Small intestine (tissue), 7 donors: ENCODE results near the gene GNAZ. TPM values are rescaled to one million over a fixed set of nuclear protein-coding genes. Genes with fewer than 3 reads are reported as not detected.

ENCODE experiments used
- DNase-seq, 2 donors: peaks; one replicate each; pipeline versions ENCODE4 v3.0.0 to v3.0.0-alpha.2; 2013
- FAIRE-seq: peaks from 2 replicates; lab custom pipeline; 2012; peaks lifted over from hg19 to GRCh38; lab: Jason Lieb, UNC
- H3K27ac ChIP-seq, 3 donors: one replicate each; pipeline ENCODE4 v1.5.1; 2013; ENCODE audit warnings: low read length in 2 of 3, mild to moderate bottlenecking in 2 of 3, control low read depth in 1 of 3, inconsistent platforms in 1 of 3, low read depth in 1 of 3, moderate library complexity in 1 of 3
- H3K27me3 ChIP-seq, 3 donors: one replicate each; pipeline ENCODE4 v1.6.1; 2013; ENCODE audit warnings: low read length in 3 of 3, inconsistent platforms in 1 of 3; ENCODE audit not compliant: control insufficient read depth in 3 of 3, insufficient read depth in 3 of 3
- H3K36me3 ChIP-seq, 3 donors: one replicate each; pipeline ENCODE4 v1.6.1; 2013; ENCODE audit warnings: low read length in 3 of 3, inconsistent platforms in 1 of 3, low read depth in 1 of 3, mild to moderate bottlenecking in 1 of 3, moderate library complexity in 1 of 3; ENCODE audit not compliant: control insufficient read depth in 3 of 3, insufficient read depth in 2 of 3
- H3K4me1 ChIP-seq, 3 donors: one replicate each; pipeline ENCODE4 v1.6.1; 2013; ENCODE audit warnings: low read length in 2 of 3, inconsistent platforms in 1 of 3, low read depth in 1 of 3, mild to moderate bottlenecking in 1 of 3, moderate library complexity in 1 of 3; ENCODE audit not compliant: control insufficient read depth in 3 of 3, insufficient read depth in 2 of 3
- H3K4me3 ChIP-seq, 3 donors: one replicate each; pipeline ENCODE4 v1.5.1; 2013; ENCODE audit warnings: low read length in 3 of 3, control low read depth in 1 of 3, inconsistent platforms in 1 of 3, low read depth in 1 of 3, mild to moderate bottlenecking in 1 of 3, moderate library complexity in 1 of 3
- H3K9me3 ChIP-seq, 2 donors: one replicate each; pipeline ENCODE4 v1.6.1; 2013; ENCODE audit warnings: low read depth in 1 of 2, low read length in 1 of 2; ENCODE audit not compliant: control insufficient read depth in 2 of 2, insufficient read depth in 1 of 2
- WGBS, 3 donors: extraction: QIAGEN DNeasy Blood & Tissue Kit; methylation state at CpG; one replicate each; pipeline ENCODE4 v1.1.7; 2013; 5-methylcytosine and 5-hydroxymethylcytosine counted together
- polyA plus RNA-seq, 4 donors: library from polyadenylated mRNA; stranded (reverse) in 3 of 4; unstranded in 1 of 4; fragments of 200-250 nt in 3 of 4; fragments of 120-200 nt in 1 of 4; gene quantifications; one replicate each; pipeline versions ENCODE4 v1.2.1 to v1.2.3, GENCODE V29; 2013
- donor health status: healthy with polysubstance abuse.
- donor health status: control.
- donor health status: control.
- donor health status: Bipolar disorder and iron deficiency.
- donor health status: healthy.

GNAZ gene
- polyA plus RNA-seq, 4 donors = 0.55 to 3.6 (median 2.7) TPM

- H3K4me3 ChIP-seq = no peak overlapping the region
- DNase-seq (no peak), FAIRE-seq (no peak)
- no peaks in the 10 kb centered on the region for H3K36me3 ChIP-seq
- peaks cover 0 to 4% of the 10 kb centered on the region in 2 donors for H3K9me3 ChIP-seq
- WGBS, 3 donors = 46 to 57% (median 52%) methylated on average over 5 of the region's 5 CpGs
- no peaks in the 10 kb centered on the region for H3K27me3 ChIP-seq
- H3K27ac ChIP-seq = no peak overlapping the region
- H3K4me1 ChIP-seq = no peaks in the 10 kb centered on the region
These were observed 17.1 kb upstream of the GNAZ start for GRCh38 chr22:23053051-23053707.

- WGBS, 3 donors = 87 to 90% (median 88%) methylated on average over 8 of the region's 8 CpGs
- H3K4me3 ChIP-seq = no peak overlapping the region
- FAIRE-seq = no peak
- DNase-seq = no peak
- H3K27ac ChIP-seq = no peak overlapping the region
- H3K36me3 ChIP-seq = no peaks in the 10 kb centered on the region
- H3K4me1 ChIP-seq = no peaks in the 10 kb centered on the region
- H3K27me3 ChIP-seq = no peaks in the 10 kb centered on the region
- peaks cover 0 to 4% of the 10 kb centered on the region in 2 donors for H3K9me3 ChIP-seq
These were observed 16.3 kb upstream of the GNAZ start for GRCh38 chr22:23053912-23054530.

- no peaks in the 10 kb centered on the region for H3K36me3 ChIP-seq
- 47 to 63% (median 56%) methylated on average over 5 of the region's 5 CpGs for WGBS, 3 donors
- FAIRE-seq (no peak), DNase-seq (peak in 1 of 2 donors; percentile 45)
- H3K27me3 ChIP-seq = no peaks in the 10 kb centered on the region
- H3K9me3 ChIP-seq = peaks cover 0 to 4% of the 10 kb centered on the region in 2 donors
- H3K4me3 ChIP-seq = no peak overlapping the region
- no peaks in the 10 kb centered on the region for H3K4me1 ChIP-seq
- H3K27ac ChIP-seq = no peak overlapping the region
These were observed 15.6 kb upstream of the GNAZ start for GRCh38 chr22:23054531-23055257.

- Histone ChIP-seq H3K9me3 (peaks cover 0 to 4% of the 10 kb centered on the region in 2 donors), H3K27me3 (no peaks in the 10 kb centered on the region), H3K4me3 (no peak overlapping the region), H3K4me1 (no peaks in the 10 kb centered on the region), H3K27ac (no peak overlapping the region), H3K36me3 (no peaks in the 10 kb centered on the region)
- DNase-seq (no peak), FAIRE-seq (no peak)
- 75 to 83% (median 81%) methylated on average over 7 of the region's 7 CpGs for WGBS, 3 donors
These were observed 14.7 kb upstream of the GNAZ start for GRCh38 chr22:23055449-23056179.

GRCh38 chr22:23057331-23057730, 13.0 kb upstream of the GNAZ start:
- no peak overlapping the region for H3K27ac ChIP-seq
- H3K36me3 ChIP-seq = no peaks in the 10 kb centered on the region
- peaks cover 0 to 4% of the 10 kb centered on the region in 2 donors for H3K9me3 ChIP-seq
- DNase-seq = no peak
- no peak overlapping the region for H3K4me3 ChIP-seq
- no peak for FAIRE-seq
- 36 to 79% (median 45%) methylated on average over 1 of the region's 1 CpG for WGBS, 3 donors
- no peaks in the 10 kb centered on the region for H3K4me1 ChIP-seq
- no peaks in the 10 kb centered on the region for H3K27me3 ChIP-seq

- 51 to 69% (median 57%) methylated on average over 2 of the region's 2 CpGs for WGBS, 3 donors
- H3K4me1 ChIP-seq = no peaks in the 10 kb centered on the region
- H3K4me3 ChIP-seq = no peak overlapping the region
- H3K27ac ChIP-seq = no peak overlapping the region
- H3K36me3 ChIP-seq = no peaks in the 10 kb centered on the region
- FAIRE-seq = no peak
- H3K27me3 ChIP-seq = no peaks in the 10 kb centered on the region
- no peak for DNase-seq
- peaks cover 0 to 4% of the 10 kb centered on the region in 2 donors for H3K9me3 ChIP-seq
These were observed 12.3 kb upstream of the GNAZ start for GRCh38 chr22:23058063-23058462.

- WGBS, 3 donors = 73 to 83% (median 75%) methylated on average over 8 to 9 of the region's 9 CpGs
- Histone ChIP-seq H3K4me3 (no peak overlapping the region), H3K4me1 (no peaks in the 10 kb centered on the region), H3K27ac (no peak overlapping the region), H3K36me3 (no peaks in the 10 kb centered on the region), H3K27me3 (no peaks in the 10 kb centered on the region), H3K9me3 (peaks cover 0 to 4% of the 10 kb centered on the region in 2 donors)
- FAIRE-seq (no peak), DNase-seq (no peak)
These were observed 11.6 kb upstream of the GNAZ start for GRCh38 chr22:23058481-23059283.
